ENCODE data around the gene CLDN6. TPM values are rescaled to one million over a fixed set of nuclear protein-coding genes. Genes with fewer than 3 reads are reported as not detected.

The CLDN6 gene
- total RNA-seq, 1 experiment from 2014 or later: 743 TPM

- no peak overlapping the region for H3K18ac ChIP-seq (ENCODE audit: insufficient read length, low read depth, low read length)
- no peak overlapping the region for H2BK5ac ChIP-seq (ENCODE audit: insufficient read length, low read length)
- WGBS (ENCODE audit: extremely low coverage, insufficient read length, low lambda C conversion rate): no CpG with 5 or more reads among the region's 9 CpGs
- no peak for TF ChIP-seq CTCF (conservative IDR thresholded peaks at IDR 0.05)
- no peak overlapping the region for H3K14ac ChIP-seq (ENCODE audit: insufficient read depth, low read length)
- H2BK120ac ChIP-seq (ENCODE audit: low read depth, low read length, poor library complexity, severe bottlenecking): no peak overlapping the region
- no peaks in the 10 kb centered on the region for H3K4me1 ChIP-seq (ENCODE audit: insufficient read depth, low read length)
- H3T11ph ChIP-seq (ENCODE audit: low read length): no peak overlapping the region
- H4K91ac ChIP-seq (ENCODE audit: insufficient read length, low read depth, low read length): no peak overlapping the region
- no peak overlapping the region for H2BK12ac ChIP-seq (ENCODE audit: insufficient read length, low read depth, low read length)
- H3K79me2 ChIP-seq (ENCODE audit: insufficient read depth, low read length): no peaks in the 10 kb centered on the region
- Mint-ChIP-seq H3K36me3 (ENCODE audit: insufficient read depth in 1 of 3, low read depth in 3 of 3) (peaks cover 23 to 45% (median 25%) of the 10 kb centered on the region in 3 experiments), H3K27ac (no peak overlapping the region), H3K27me3 (ENCODE audit: low read depth) (peaks cover 62% of the 10 kb centered on the region), H3K4me1 (peaks cover 12 to 26% of the 10 kb centered on the region in 2 experiments), H3K9me3 (no peaks in the 10 kb centered on the region; a peak in 2 of 5 replicates), H3K4me3 (no peak overlapping the region)
- no peak overlapping the region for H3K23ac ChIP-seq (ENCODE audit: insufficient read length, low read depth, low read length)
- no peak overlapping the region for H2AK5ac ChIP-seq (ENCODE audit: insufficient read length, low read length)
- H4K5ac ChIP-seq (ENCODE audit: insufficient read length, low read depth, low read length): no peak overlapping the region
- no peaks in the 10 kb centered on the region for H4K20me1 ChIP-seq (ENCODE audit: control insufficient read depth, insufficient read depth, insufficient read length)
- no peak overlapping the region for H3K4ac ChIP-seq (ENCODE audit: low read depth, low read length)
- H2BK15ac ChIP-seq (ENCODE audit: low read depth, low read length): no peak overlapping the region
- no peak overlapping the region for H2AFZ ChIP-seq (ENCODE audit: low read length)
- peaks cover 2% of the 10 kb centered on the region; the same call in 1 of the 2 replicates for H3K27me3 ChIP-seq (ENCODE audit: insufficient read depth, low read length)
- no peak overlapping the region for H2BK20ac ChIP-seq (ENCODE audit: low read depth, low read length, poor library complexity, severe bottlenecking)
- H3K56ac ChIP-seq (ENCODE audit: insufficient read length, low read depth, low read length): no peak overlapping the region
- peaks cover 8% of the 10 kb centered on the region for H3K23me2 ChIP-seq (ENCODE audit: insufficient read length, low read depth, low read length, poor library complexity, severe bottlenecking)
- no peaks in the 10 kb centered on the region for H3K9me3 ChIP-seq (ENCODE audit: control insufficient read depth, low read depth, low read length)
- no peak overlapping the region for H4K8ac ChIP-seq (replicated peaks; ENCODE audit: insufficient read length, low read depth, low read length)
- H3K27ac ChIP-seq (ENCODE audit: insufficient read length, low read depth, low read length): no peak overlapping the region
- DNase-seq: no peak
- no peak overlapping the region for H3K4me2 ChIP-seq (ENCODE audit: insufficient read depth, insufficient read length, low read length)
- no peak overlapping the region for H3K9ac ChIP-seq (ENCODE audit: extremely low read depth, insufficient read length, low read length)
- no peaks in the 10 kb centered on the region for H3K79me1 ChIP-seq (ENCODE audit: insufficient read depth, low read depth, low read length, poor library complexity, severe bottlenecking)
These were observed 33.5 kb upstream of the CLDN6 start for GRCh38 chr16:3051494-3051893.

Data from H9 (cell line).